Effector memory CD8-positive, alpha-beta T cell (primary cell): ENCODE results near the gene HCRTR1.

Experiments
- ATAC-seq: fragments of 150-1000 bp; cut with Tn5 transposase; replicated peaks from 2 replicates; pipeline ENCODE4 v1.10.0; 2021; ENCODE audit warnings: mild to moderate bottlenecking, moderate library complexity
- DNase-seq, 3 experiments: peaks; one replicate each; pipeline ENCODE4 v3.0.0; 2021
- H3K27ac Mint-ChIP-seq, 2 donors: one replicate each; pipeline ENCODE4 v1.8.0; 2022; ENCODE audit warnings: mild to moderate bottlenecking in 2 of 2, mixed read lengths in 2 of 2, moderate library complexity in 2 of 2
- H3K27me3 Mint-ChIP-seq, 2 donors: one replicate each; pipeline ENCODE4 v1.8.0; 2022; ENCODE audit warnings: mixed read lengths in 2 of 2
- H3K36me3 Mint-ChIP-seq: one replicate; pipeline ENCODE4 v1.8.0; 2022; ENCODE audit warnings: mild to moderate bottlenecking, moderate library complexity, mixed read lengths; ENCODE audit not compliant: insufficient read depth
- H3K4me1 Mint-ChIP-seq, 2 donors: one replicate each; pipeline ENCODE4 v1.8.0; 2022; ENCODE audit warnings: low read depth in 2 of 2, mixed read lengths in 2 of 2
- H3K4me3 Mint-ChIP-seq, 2 donors: one replicate each; pipeline ENCODE4 v1.8.0; 2022; ENCODE audit warnings: mild to moderate bottlenecking in 2 of 2, mixed read lengths in 2 of 2, moderate library complexity in 2 of 2
- H3K9me3 Mint-ChIP-seq, 2 donors: one replicate each; pipeline ENCODE4 v1.8.0; 2022; ENCODE audit warnings: mixed read lengths in 2 of 2

The HCRTR1 gene

DNA sequence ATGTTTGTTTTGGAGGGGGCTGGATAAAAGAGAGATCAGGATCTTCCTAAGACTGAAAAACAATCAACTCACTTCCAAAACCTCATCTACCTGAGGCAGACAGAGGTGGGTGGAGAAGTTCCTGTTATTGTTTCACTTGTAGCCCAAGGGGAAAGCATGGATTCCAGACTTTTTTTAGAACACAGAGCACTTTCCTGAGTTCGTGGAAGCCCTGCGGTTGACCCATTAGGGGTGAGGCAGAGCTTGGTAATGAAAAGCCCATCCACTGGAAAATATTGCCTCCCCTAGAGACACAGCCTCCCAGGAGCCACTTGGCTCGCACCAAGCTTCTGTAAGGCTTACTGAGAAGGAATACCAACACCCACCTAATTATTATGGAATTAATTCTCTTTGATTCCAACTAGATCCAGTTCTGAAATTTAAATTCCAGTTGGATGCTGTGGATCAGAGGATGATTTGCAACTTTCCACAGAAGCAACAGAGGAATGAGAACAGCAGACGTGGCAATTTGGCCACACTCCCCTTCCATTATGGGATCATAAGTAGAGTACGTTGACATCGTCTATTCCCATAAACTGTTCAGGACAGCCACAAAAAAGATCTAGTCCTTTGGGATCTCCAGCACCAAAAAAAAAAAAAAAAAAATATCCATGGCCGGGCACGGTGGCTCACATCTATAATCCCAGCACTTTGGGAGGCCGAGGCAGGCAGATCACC, 31.3 kb downstream of the HCRTR1 start:
- DNase-seq (no peak), ATAC-seq (no peak)
- Mint-ChIP-seq H3K9me3 (peaks cover 0 to 2% of the 10 kb centered on the region in 2 donors), H3K4me3 (no peak overlapping the region), H3K27me3 (no peaks in the 10 kb centered on the region), H3K36me3 (peaks cover 15% of the 10 kb centered on the region), H3K4me1 (peaks cover 22 to 25% of the 10 kb centered on the region in 2 donors), H3K27ac (no peak overlapping the region)

DNA sequence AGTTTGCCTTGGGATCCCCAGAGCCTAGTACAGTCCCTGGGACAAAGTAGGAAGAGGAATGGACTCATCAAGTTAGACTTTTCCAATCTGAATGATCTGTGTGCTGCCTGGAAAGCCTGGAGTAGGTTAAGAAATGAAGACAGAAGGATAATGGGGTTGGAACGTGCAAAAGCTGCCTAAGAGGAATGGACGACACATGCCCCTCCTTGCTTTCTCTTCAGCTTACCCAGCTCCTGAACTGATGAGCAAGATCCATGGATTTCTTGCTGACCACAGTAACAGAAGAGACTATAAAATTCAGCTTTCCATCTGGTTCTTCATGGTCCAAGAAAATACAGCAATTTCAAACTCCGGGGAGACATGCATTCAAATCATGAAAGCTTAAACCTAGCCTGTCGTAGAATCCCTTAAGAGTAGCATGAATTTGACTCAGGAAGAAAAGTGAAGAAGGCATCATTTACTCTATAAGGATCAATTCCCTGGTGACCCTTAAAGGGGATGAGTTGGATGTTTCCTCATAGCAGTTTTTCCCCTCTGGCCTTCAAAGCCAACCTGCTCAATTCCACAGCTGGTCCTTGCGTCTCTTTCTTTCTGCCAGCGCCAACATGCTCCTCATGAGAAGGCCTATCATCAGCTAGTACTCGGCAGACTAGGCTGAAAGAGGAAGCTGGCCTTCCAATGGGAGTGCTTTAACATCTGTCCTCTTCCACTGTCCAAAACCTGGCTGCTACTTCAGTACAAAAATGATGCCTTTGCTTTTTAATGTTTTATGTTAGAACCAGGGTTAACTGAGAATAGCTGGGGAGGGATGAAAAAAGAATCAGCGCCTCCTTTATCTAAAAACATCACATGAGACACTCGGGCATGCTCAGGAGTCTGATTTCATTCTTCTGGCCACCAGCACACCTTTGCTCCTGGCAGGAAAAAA, 32.9 kb downstream of the HCRTR1 start:
- H3K27ac Mint-ChIP-seq = no peak overlapping the region
- peaks cover 0 to 2% of the 10 kb centered on the region in 2 donors for H3K9me3 Mint-ChIP-seq
- DNase-seq = no peak
- ATAC-seq = no peak
- no peak overlapping the region for H3K4me3 Mint-ChIP-seq
- peaks cover 2 to 5% of the 10 kb centered on the region in 2 donors for H3K27me3 Mint-ChIP-seq
- H3K36me3 Mint-ChIP-seq = no peaks in the 10 kb centered on the region
- peaks cover 9 to 15% of the 10 kb centered on the region in 2 donors for H3K4me1 Mint-ChIP-seq

DNA sequence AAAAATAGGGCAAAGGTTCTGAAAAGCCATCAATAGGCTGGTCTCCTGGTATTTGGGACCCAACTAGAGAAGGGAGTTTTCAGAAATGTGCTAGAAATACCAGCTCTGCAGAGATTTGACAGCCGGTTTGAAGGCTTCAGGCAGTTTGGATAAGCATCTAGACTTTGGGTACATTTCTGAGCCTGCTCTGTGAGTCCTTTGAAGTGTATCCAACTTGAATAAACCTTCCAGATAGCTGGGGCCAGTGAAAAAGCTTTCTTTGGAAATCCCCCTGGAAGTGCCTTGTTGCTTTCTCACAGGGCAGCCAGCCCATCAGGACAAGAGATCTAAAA, 33.6 kb downstream of the HCRTR1 start:
- peaks cover 8 to 11% of the 10 kb centered on the region in 2 donors for H3K27me3 Mint-ChIP-seq
- no peak for DNase-seq
- H3K4me3 Mint-ChIP-seq = no peak overlapping the region
- no peaks in the 10 kb centered on the region for H3K36me3 Mint-ChIP-seq
- peaks cover 3 to 9% of the 10 kb centered on the region in 2 donors for H3K4me1 Mint-ChIP-seq
- no peak for ATAC-seq
- H3K9me3 Mint-ChIP-seq = peaks cover 0 to 2% of the 10 kb centered on the region in 2 donors
- no peak overlapping the region for H3K27ac Mint-ChIP-seq

DNA sequence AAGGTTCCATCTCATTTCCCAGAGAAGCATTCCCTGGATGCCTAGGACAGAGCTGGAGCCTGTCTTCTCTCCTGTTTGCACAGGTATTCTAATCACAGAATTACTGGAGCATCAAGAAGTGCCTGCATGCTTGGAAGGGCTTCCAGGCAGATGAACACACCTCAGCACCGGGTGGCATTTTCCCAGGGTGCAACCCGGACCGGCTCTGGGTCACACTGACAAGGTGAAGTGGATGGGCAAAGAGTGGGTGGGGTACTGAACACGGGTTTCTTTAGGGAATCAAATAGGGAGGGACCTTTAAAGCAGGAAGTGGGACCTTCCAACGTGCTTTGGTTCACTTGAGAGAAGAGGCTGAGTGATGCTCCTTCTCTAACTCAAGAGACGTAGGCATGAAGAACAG, 34.3 kb downstream of the HCRTR1 start:
- Mint-ChIP-seq H3K4me1 (peaks cover 0 to 4% of the 10 kb centered on the region in 2 donors), H3K27ac (no peak overlapping the region), H3K4me3 (no peak overlapping the region), H3K9me3 (no peaks in the 10 kb centered on the region), H3K36me3 (no peaks in the 10 kb centered on the region), H3K27me3 (peaks cover 11 to 18% of the 10 kb centered on the region in 2 donors)
- ATAC-seq = no peak
- DNase-seq = no peak

DNA sequence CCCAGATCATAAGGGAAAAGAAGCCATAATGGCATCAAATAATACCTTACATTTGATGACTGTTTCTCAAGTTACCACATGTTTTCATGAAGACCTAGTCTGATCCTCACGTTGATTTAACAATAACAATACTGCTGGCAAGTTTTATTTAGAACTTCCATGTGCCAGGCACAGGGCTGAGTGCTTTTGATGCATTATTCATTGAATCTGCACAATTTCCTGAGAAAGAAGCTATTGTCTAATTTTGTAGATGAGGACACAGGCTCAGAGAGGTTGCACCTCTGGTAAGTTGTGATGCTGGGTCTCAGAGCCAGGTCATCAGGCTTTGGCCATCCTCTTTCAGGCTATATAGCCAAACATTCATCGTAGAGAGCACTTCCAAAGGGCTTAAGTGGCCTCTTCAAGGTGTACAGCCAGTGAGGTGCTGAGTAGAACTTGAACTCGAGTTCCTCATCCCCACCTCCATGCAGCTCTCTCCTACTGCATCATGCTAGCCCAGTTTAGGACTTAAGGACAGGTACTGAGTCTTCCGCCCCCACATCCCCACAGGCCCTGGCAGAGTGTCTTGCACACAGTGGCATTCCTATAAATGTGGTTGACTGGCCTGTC, 35.5 kb downstream of the HCRTR1 start:
- Mint-ChIP-seq H3K36me3 (no peaks in the 10 kb centered on the region), H3K27ac (no peak overlapping the region), H3K9me3 (no peaks in the 10 kb centered on the region), H3K27me3 (peaks cover 11 to 31% of the 10 kb centered on the region in 2 donors), H3K4me3 (no peak overlapping the region), H3K4me1 (no peaks in the 10 kb centered on the region)
- DNase-seq (no peak), ATAC-seq (no peak)

DNA sequence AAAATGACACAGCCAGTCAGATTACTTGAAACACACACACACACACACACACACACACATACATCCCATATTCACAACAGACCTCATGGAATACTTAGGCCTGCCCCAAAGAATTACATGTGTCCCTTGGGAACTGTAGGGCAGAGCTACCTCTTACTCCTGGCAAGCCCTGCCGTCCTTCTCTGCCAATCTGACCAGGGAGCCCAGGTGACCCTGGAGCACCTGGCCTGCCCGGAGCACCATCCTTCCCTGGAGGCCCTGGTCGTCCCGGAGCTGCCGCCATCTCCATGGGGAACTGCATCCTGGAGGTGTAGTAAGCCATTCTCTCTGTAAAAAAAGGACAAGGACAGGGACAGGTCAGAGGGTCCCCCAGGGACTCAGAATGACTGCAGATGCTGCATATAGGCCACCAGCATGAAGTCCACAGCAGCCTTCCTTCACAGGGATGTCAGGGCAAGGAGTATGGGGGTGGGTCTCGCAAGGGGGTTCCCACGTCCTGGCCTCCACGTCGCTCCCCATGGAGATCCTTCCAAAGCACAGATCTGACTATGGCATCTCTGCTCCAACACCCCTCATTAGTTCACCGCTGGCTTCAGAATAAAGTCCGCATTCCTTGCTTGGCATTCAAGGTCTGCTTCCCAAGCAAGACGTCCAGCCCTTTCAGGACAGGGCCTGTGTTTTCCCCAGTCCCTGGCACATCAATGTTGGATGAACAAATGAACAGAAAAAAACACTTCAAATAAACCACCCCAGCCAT, 36.4 kb downstream of the HCRTR1 start:
- H3K27ac Mint-ChIP-seq = no peak overlapping the region
- no peaks in the 10 kb centered on the region for H3K9me3 Mint-ChIP-seq
- H3K27me3 Mint-ChIP-seq = peaks cover 11 to 40% of the 10 kb centered on the region in 2 donors
- no peaks in the 10 kb centered on the region for H3K4me1 Mint-ChIP-seq
- ATAC-seq = no peak
- H3K4me3 Mint-ChIP-seq = no peak overlapping the region
- DNase-seq = no peak
- no peaks in the 10 kb centered on the region for H3K36me3 Mint-ChIP-seq

DNA sequence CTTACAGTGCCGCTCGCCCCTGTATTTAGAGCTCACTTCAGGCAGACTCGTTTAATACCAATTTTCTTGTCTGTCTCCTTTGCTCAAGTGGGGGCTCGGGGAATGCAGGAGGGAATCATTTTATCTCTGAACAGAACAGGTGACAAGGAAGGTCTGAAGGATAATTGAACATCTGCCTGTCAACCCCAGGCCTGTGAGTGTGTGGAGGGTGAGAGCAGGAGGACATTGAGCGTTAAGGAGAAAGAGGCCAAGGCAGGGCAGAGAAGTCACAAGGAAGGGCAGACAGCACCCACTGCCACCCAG, 36.9 kb downstream of the HCRTR1 start:
- ATAC-seq (no peak), DNase-seq (no peak)
- H3K36me3 Mint-ChIP-seq = no peaks in the 10 kb centered on the region
- peaks cover 11 to 40% of the 10 kb centered on the region in 2 donors for H3K27me3 Mint-ChIP-seq
- H3K27ac Mint-ChIP-seq = no peak overlapping the region
- H3K4me3 Mint-ChIP-seq = no peak overlapping the region
- no peaks in the 10 kb centered on the region for H3K4me1 Mint-ChIP-seq
- H3K9me3 Mint-ChIP-seq = no peaks in the 10 kb centered on the region

DNA sequence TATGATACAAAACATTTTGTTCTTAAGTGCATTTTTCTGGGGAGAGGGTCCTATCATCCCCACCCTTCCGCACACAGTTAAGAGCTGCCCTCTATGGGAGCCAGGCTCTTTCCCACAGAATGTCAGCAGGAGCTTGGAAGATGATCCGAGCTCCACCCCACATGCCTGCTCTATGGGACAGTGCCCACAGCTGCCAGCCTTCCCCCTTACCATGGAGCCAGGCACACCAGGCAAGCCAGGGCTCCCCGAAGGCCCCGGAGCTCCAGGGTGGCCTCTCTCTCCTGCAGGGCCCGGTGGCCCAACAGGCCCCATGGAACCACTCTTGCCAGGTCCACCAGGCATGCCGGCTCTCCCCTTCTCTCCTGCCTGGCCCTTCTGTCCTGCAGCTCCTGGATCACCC, 37.6 kb downstream of the HCRTR1 start:
- H3K27me3 Mint-ChIP-seq = peaks cover 11 to 40% of the 10 kb centered on the region in 2 donors
- no peak for ATAC-seq
- H3K4me3 Mint-ChIP-seq = no peak overlapping the region
- no peak for DNase-seq
- H3K36me3 Mint-ChIP-seq = no peaks in the 10 kb centered on the region
- H3K9me3 Mint-ChIP-seq = no peaks in the 10 kb centered on the region
- peak overlapping the region in 1 of 2 donors; percentile 25 for H3K27ac Mint-ChIP-seq
- no peaks in the 10 kb centered on the region for H3K4me1 Mint-ChIP-seq

DNA sequence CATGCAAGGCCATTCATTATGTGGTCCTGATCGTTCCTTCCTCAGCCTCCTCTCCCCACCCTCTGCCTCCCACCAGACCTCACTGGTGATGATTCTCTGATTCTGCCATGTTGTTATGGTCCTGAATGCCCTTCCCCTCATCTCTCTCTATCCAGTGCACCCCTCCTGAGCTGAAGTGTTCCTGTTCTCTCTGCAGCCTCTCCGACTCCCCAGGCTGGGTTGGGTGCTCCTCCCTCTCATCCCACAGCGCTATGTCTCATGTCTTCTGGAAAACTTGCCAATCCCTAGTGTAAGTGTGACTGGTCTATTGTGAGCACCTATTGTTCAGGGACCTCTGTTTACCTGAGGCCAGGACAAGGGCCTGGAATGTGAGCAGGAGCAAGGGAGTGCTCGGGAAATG, 38.3 kb downstream of the HCRTR1 start:
- no peak overlapping the region for H3K4me3 Mint-ChIP-seq
- no peaks in the 10 kb centered on the region for H3K4me1 Mint-ChIP-seq
- peaks cover 11 to 40% of the 10 kb centered on the region in 2 donors for H3K27me3 Mint-ChIP-seq
- no peaks in the 10 kb centered on the region for H3K9me3 Mint-ChIP-seq
- H3K36me3 Mint-ChIP-seq = no peaks in the 10 kb centered on the region
- no peak for ATAC-seq
- no peak for DNase-seq
- no peak overlapping the region for H3K27ac Mint-ChIP-seq

DNA sequence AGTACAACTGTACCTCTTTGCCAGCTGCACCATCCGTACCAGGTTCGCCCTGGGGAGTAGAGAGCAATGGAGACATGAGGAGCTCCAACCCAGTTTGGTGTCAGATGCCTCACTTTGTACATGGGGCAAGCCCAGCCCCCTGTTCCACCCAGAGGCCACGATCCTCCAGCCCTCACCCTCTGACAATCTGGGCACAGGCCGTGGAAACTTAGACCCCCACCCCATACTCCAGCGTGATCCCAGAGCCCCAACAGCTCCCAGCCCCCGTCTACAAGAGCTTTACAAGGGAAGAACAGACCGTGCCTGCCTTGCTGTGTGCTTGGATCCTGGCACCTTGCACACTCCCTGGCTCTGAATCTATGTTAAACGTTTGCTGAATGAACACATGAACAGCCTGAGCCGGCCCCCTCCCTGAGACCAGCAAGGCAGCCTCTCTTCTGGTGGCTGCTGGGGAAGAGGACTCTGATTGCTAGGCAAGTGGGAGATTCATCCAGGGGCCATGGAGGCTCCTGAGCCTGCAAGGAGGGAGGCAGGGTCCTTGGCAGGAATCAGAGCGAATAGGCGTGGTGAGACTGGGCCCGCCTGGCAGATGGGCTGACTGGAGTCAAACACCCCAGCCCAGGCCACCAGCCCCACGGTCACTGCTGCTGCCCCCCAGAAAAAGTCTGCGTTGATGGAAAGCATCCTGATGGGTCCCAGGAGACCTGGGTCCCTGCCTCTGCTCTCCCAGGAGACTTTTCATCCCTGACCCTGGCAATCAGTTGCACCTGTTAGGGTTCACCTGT, 39.7 kb downstream of the HCRTR1 start:
- H3K27me3 Mint-ChIP-seq = peaks cover 11 to 40% of the 10 kb centered on the region in 2 donors
- no peak overlapping the region for H3K4me3 Mint-ChIP-seq
- DNase-seq = no peak
- ATAC-seq = no peak
- H3K36me3 Mint-ChIP-seq = no peaks in the 10 kb centered on the region
- no peaks in the 10 kb centered on the region for H3K9me3 Mint-ChIP-seq
- no peaks in the 10 kb centered on the region for H3K4me1 Mint-ChIP-seq
- no peak overlapping the region for H3K27ac Mint-ChIP-seq

DNA sequence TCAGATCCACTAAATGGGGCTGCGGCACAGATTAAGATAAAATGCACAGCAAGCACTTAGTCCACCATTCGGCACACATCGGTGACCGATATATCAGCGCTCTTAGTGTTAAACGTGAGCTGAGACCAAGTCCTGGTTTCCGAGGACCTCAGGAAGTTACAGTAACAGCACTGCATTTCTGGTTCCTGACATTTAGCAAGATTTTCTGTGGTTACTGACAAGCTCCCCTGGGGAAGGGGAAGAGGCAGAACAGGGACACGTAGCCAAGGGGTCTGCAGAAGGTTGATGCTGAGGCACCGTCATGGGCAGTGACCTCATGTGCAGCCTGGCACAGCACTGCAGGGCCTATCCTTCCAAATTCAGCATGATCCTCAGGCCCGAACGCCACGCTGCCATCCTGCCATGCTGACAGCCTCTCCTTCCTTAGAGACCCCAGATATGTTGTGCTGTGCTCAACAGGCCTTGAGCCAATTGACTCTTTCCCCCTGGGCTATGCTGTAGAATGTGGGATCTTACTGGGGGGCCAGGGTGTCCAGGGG, 40.6 kb downstream of the HCRTR1 start:
- no peak overlapping the region for H3K4me3 Mint-ChIP-seq
- ATAC-seq = no peak

DNA sequence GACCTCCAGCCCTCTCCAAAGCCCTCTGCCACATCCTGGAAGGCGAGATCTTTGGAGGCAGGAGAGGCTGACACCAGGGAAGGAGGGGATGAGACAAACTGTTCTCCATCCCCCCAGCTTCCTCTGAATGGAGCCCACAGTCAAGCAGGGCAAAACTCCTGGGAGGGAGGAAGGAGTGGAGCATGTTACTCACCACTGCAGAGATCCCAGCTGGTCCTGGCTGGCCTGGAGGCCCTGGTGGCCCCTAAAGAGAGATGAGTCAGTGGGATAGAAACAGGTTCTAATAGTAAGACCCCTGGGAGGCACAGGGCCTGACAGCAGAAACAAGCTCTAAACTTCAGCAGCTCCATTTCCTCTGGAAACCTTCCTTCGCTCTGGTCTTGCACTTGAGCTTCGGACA, 41.2 kb downstream of the HCRTR1 start:
- DNase-seq (no peak), ATAC-seq (no peak)
- Mint-ChIP-seq H3K36me3 (no peaks in the 10 kb centered on the region), H3K27me3 (peaks cover 11 to 52% of the 10 kb centered on the region in 2 donors), H3K4me1 (peaks cover 0 to 2% of the 10 kb centered on the region in 2 donors), H3K27ac (no peak overlapping the region), H3K9me3 (no peaks in the 10 kb centered on the region), H3K4me3 (no peak overlapping the region)

More for the DNA sequence above, 40.6 kb downstream of the HCRTR1 start:
- DNase-seq = no peak
- H3K36me3 Mint-ChIP-seq = no peaks in the 10 kb centered on the region
- no peaks in the 10 kb centered on the region for H3K4me1 Mint-ChIP-seq
- peaks cover 11 to 46% of the 10 kb centered on the region in 2 donors for H3K27me3 Mint-ChIP-seq
- H3K9me3 Mint-ChIP-seq = no peaks in the 10 kb centered on the region
- H3K27ac Mint-ChIP-seq = no peak overlapping the region
